ENCODE data around the gene PHLPP2.

GRCh38 chr16:71635632-71636031 lies 88.9 kb downstream of the PHLPP2 start:
- TF ChIP-seq EZH2 (IDR thresholded peaks at IDR 0.05; ENCODE audit: borderline replicate concordance, low read depth, low read length, severe bottlenecking) = no peak
- TF ChIP-seq CTCF (IDR thresholded peaks at IDR 0.05; ENCODE audit: borderline replicate concordance, extremely low read depth, low read length, poor library complexity, severe bottlenecking) = no peak

All from DND-41 (cell line).